GM18951 (cell line): Measurements from ENCODE around the gene ELOVL1.
"Not testable (repeated sequence)": the region's sequence is repeated elsewhere in the genome, so short reads cannot be mapped to it uniquely, and the experiment has no call there.

Experiments used
- POLR2A ChIP-seq: IDR thresholded peaks from 4 replicates; pipeline ENCODE4 v1.6.1; 2011; ENCODE audit warnings: mild to moderate bottlenecking; ENCODE audit not compliant: insufficient read length, insufficient read depth; ENCODE audit errors: extremely low read depth
- in situ Hi-C: fragments of 300-500 bp; cut with MboI; formaldehyde crosslinking; loops from one replicate; pipeline ENCODE4 v1.12.0; 2022; ENCODE audit warnings: low sequenced_read_pairs, mixed read lengths, inconsistent platforms; ENCODE audit not compliant: unreplicated experiment

Gene ELOVL1

GRCh38 chr1:43389326-43390313 lies 21.8 kb upstream of the ELOVL1 start, which contains the start of the genes MED8 and SZT2:
TSS of gene MED8 (minus strand) at chr1:43389800. CDS start at chr1:43389764, 36 bp downstream.
TSS of gene SZT2 (plus strand) at chr1:43389899. CDS start at chr1:43389969, 70 bp downstream.
- peak; percentile 89 for TF ChIP-seq POLR2A
- in situ Hi-C loops, result no loop called here

- no peak for TF ChIP-seq POLR2A
- in situ Hi-C loops, result no loop called here
These were observed 20.8 kb upstream of the ELOVL1 start for GRCh38 chr1:43388613-43389012.

GRCh38 chr1:43387976-43388599 lies 20.3 kb upstream of the ELOVL1 start:
- no peak for TF ChIP-seq POLR2A
- in situ Hi-C loops, result no loop called here

GRCh38 chr1:43386676-43387075 lies 18.9 kb upstream of the ELOVL1 start:
- in situ Hi-C loops, result no loop called here
- TF ChIP-seq POLR2A, result no peak

GRCh38 chr1:43383449-43383848 lies 15.6 kb upstream of the ELOVL1 start:
- TF ChIP-seq POLR2A, result no peak
- in situ Hi-C loops, result no loop called here

GRCh38 chr1:43382027-43382779 lies 14.4 kb upstream of the ELOVL1 start:
- no peak for TF ChIP-seq POLR2A
- in situ Hi-C loops, result no loop called here

GRCh38 chr1:43381612-43382011 lies 13.8 kb upstream of the ELOVL1 start:
- in situ Hi-C loops, result no loop called here
- no peak for TF ChIP-seq POLR2A

- TF ChIP-seq POLR2A, result no peak
- in situ Hi-C loops, result no loop called here
These were observed 11.7 kb upstream of the ELOVL1 start for GRCh38 chr1:43379476-43379875.

GRCh38 chr1:43377831-43378230 lies 10.0 kb upstream of the ELOVL1 start:
- in situ Hi-C loops, result no loop called here

GRCh38 chr1:43376723-43377235 lies 9.0 kb upstream of the ELOVL1 start:
- in situ Hi-C loops, result no loop called here

More at GRCh38 chr1:43377831-43378230, 10.0 kb upstream of the ELOVL1 start:
- TF ChIP-seq POLR2A, result no peak

GRCh38 chr1:43373066-43373940 lies 5.5 kb upstream of the ELOVL1 start:
- in situ Hi-C loops, result no loop called here

More at GRCh38 chr1:43376723-43377235, 9.0 kb upstream of the ELOVL1 start:
- TF ChIP-seq POLR2A, result no peak

GRCh38 chr1:43372172-43372571 lies 4.4 kb upstream of the ELOVL1 start:
- in situ Hi-C loops, result no loop called here

More at GRCh38 chr1:43373066-43373940, 5.5 kb upstream of the ELOVL1 start:
- TF ChIP-seq POLR2A, result no peak

GRCh38 chr1:43370564-43370963 lies 2.8 kb upstream of the ELOVL1 start:
- TF ChIP-seq POLR2A, result no peak
- in situ Hi-C loops, result no loop called here

More at GRCh38 chr1:43372172-43372571, 4.4 kb upstream of the ELOVL1 start:
- TF ChIP-seq POLR2A, result no peak

GRCh38 chr1:43369779-43370178 lies 2.0 kb upstream of the ELOVL1 start:
- in situ Hi-C loops, result not testable (repeated sequence)
